ENCODE results near the gene MDFIC. TPM values are rescaled to one million over a fixed set of nuclear protein-coding genes. Genes with fewer than 3 reads are reported as not detected.

MDFIC gene, protein sequence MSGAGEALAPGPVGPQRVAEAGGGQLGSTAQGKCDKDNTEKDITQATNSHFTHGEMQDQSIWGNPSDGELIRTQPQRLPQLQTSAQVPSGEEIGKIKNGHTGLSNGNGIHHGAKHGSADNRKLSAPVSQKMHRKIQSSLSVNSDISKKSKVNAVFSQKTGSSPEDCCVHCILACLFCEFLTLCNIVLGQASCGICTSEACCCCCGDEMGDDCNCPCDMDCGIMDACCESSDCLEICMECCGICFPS
- 10 to 100 TPM; 13.1 to 25.6 (median 17.9) TPM for total RNA-seq
- polyA plus RNA-seq: 10 to 100 TPM; 10.6 to 30.0 TPM
- long read RNA-seq, donor 1, partial matches to known transcripts: 0 of 4 reads
- long read RNA-seq, donor 1, other reads (novel, unspliced or antisense): 4 of 4 reads
- long read RNA-seq, donor 2, full-length matches to known transcripts: 4 of 4 reads
- long read RNA-seq, donor 2, partial matches to known transcripts: 0 of 4 reads
- long read RNA-seq, donor 2, other reads (novel, unspliced or antisense): 0 of 4 reads
- long read RNA-seq, donor 3, full-length matches to known transcripts: 44 of 53 reads
- long read RNA-seq, donor 3, partial matches to known transcripts: 4 of 53 reads
- long read RNA-seq, donor 3, other reads (novel, unspliced or antisense): 5 of 53 reads

- peak; percentile 58 to 81 (median 78) for DNase-seq
- intact Hi-C loops (cut with DNase I): loop anchor here in 1 of 4 donors (10.0 kb wide), 1 partner anchor 837 kb away; no protein-coding TSS in a partner anchor
- no peaks in the 10 kb centered on the region for H3K9me3 ChIP-seq
- H3K36me3 ChIP-seq: no peaks in the 10 kb centered on the region
- peak within 1 kb of the TSS; percentile 84 to 88 for H3K27ac ChIP-seq
- TF ChIP-seq, protein P1, sequence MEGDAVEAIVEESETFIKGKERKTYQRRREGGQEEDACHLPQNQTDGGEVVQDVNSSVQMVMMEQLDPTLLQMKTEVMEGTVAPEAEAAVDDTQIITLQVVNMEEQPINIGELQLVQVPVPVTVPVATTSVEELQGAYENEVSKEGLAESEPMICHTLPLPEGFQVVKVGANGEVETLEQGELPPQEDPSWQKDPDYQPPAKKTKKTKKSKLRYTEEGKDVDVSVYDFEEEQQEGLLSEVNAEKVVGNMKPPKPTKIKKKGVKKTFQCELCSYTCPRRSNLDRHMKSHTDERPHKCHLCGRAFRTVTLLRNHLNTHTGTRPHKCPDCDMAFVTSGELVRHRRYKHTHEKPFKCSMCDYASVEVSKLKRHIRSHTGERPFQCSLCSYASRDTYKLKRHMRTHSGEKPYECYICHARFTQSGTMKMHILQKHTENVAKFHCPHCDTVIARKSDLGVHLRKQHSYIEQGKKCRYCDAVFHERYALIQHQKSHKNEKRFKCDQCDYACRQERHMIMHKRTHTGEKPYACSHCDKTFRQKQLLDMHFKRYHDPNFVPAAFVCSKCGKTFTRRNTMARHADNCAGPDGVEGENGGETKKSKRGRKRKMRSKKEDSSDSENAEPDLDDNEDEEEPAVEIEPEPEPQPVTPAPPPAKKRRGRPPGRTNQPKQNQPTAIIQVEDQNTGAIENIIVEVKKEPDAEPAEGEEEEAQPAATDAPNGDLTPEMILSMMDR (IDR thresholded peaks at IDR 0.05): no peak
- peak; percentile 39 for TF ChIP-seq POLR2A (IDR thresholded peaks at IDR 0.05)
- H3K4me1 ChIP-seq (ENCODE audit: insufficient read depth): peaks cover 5% of the 10 kb centered on the region
- H3K4me3 ChIP-seq: peak within 1 kb of the TSS; percentile 89
- WGBS, 3 donors: 0% methylated on average over 55 of the region's 55 CpGs
- H3K27me3 ChIP-seq: no peaks in the 10 kb centered on the region
Measured at GRCh38 chr7:114922026-114922651, at the start of gene MDFIC. Gene MDFIC (plus strand): TSS chr7:114922094. CDS start chr7:114923034, 940 bp downstream.

GRCh38 chr7:114874170-114874569 is 47.7 kb upstream of the MDFIC start:
- Histone ChIP-seq H3K4me1 (ENCODE audit: insufficient read depth) (no peaks in the 10 kb centered on the region), H3K27me3 (no peaks in the 10 kb centered on the region), H3K36me3 (no peaks in the 10 kb centered on the region), H3K9me3 (no peaks in the 10 kb centered on the region), H3K27ac (no peak overlapping the region), H3K4me3 (no peak overlapping the region)
- intact Hi-C loops (cut with DNase I): no loop called here
- TF ChIP-seq EP300 (IDR thresholded peaks at IDR 0.05) (no peak), POLR2A (IDR thresholded peaks at IDR 0.05) (no peak)
- TF ChIP-seq, protein P1 (IDR thresholded peaks at IDR 0.05): no peak
- DNase-seq: no peak
- 88 to 97% (median 91%) methylated on average over 1 of the region's 1 CpG for WGBS, 3 donors

- Histone ChIP-seq H3K36me3 (no peaks in the 10 kb centered on the region), H3K27me3 (no peaks in the 10 kb centered on the region), H3K27ac (no peak overlapping the region), H3K4me3 (no peak overlapping the region), H3K9me3 (no peaks in the 10 kb centered on the region), H3K4me1 (ENCODE audit: insufficient read depth) (no peaks in the 10 kb centered on the region)
- intact Hi-C loops (cut with DNase I): no loop called here
- no peak for DNase-seq
- TF ChIP-seq POLR2A (IDR thresholded peaks at IDR 0.05) (no peak), EP300 (IDR thresholded peaks at IDR 0.05) (no peak)
- TF ChIP-seq, protein P1 (IDR thresholded peaks at IDR 0.05): no peak
Measured at GRCh38 chr7:114875186-114875585, 46.7 kb upstream of the MDFIC start.

- no peak overlapping the region for H3K27ac ChIP-seq
- H3K4me3 ChIP-seq: no peak overlapping the region
- no peak for TF ChIP-seq POLR2A (IDR thresholded peaks at IDR 0.05)
- TF ChIP-seq, protein P1 (IDR thresholded peaks at IDR 0.05): no peak
- TF ChIP-seq EP300 (IDR thresholded peaks at IDR 0.05): no peak
- intact Hi-C loops (cut with DNase I): no loop called here
- 8 to 40% (median 15%) methylated on average over 1 of the region's 1 CpG for WGBS, 3 donors
- no peaks in the 10 kb centered on the region for H3K27me3 ChIP-seq
- H3K36me3 ChIP-seq: no peaks in the 10 kb centered on the region
- no peak for DNase-seq
- no peaks in the 10 kb centered on the region for H3K9me3 ChIP-seq
- H3K4me1 ChIP-seq (ENCODE audit: insufficient read depth): no peaks in the 10 kb centered on the region
Measured at GRCh38 chr7:114879554-114879953, 42.3 kb upstream of the MDFIC start.
